ENCODE results near the gene GPR132. TPM values are rescaled to one million over a fixed set of nuclear protein-coding genes. Genes with fewer than 3 reads are reported as not detected.
"Not testable (repeated sequence)": the region's sequence is repeated elsewhere in the genome, so short reads cannot be mapped to it uniquely, and the experiment has no call there.

Gene GPR132, protein sequence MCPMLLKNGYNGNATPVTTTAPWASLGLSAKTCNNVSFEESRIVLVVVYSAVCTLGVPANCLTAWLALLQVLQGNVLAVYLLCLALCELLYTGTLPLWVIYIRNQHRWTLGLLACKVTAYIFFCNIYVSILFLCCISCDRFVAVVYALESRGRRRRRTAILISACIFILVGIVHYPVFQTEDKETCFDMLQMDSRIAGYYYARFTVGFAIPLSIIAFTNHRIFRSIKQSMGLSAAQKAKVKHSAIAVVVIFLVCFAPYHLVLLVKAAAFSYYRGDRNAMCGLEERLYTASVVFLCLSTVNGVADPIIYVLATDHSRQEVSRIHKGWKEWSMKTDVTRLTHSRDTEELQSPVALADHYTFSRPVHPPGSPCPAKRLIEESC
- not detected in 2 replicates for total RNA-seq (2014; rRNA removed; shearing (Covaris generic))

DNA sequence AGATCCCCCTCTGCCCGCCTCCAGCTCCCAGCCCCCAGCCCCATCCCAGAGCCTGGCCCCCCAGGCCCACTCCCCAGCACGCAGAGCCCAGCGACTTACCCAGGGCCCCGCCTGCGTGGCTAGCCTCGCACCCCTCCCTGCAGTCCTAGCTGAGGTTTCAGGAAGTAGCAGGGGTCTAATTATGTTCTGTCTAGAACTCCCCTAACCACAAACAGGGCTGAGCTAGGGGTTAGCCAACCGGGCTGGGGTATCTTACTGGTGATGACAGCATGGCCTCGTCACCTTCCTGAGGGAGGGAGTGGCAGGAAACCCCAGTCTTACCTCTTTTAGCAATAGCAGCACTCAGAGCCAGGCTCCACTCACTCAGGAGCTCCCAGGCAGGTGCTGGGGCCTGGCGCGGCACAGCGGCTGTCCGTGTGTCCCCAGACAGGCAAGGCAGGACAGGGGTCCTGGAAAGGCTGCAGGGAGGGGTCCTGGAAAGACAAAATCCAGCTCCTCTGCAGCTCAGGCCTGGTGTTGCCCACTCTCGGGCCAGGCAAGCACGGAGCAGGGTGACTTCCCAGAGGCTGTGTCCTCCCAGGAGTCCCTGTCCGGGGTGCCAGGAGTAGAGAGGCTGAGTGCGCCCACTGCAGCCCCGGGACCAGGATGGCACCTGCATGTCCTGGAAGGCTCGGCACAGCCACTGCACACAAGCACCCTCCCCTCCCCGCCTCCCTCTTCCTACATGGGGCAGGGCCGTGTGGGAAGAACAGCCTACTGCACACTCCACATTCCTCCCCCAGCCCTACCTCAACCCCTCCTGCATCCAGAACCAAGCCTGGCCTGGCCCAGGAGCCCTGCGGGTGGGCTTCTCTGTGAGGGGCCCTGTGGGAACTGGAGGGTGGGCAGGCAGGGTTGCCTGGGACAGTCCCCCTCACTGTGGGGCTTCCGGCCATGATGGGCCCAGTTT, at the start of gene GPR132:
GPR132 (minus strand) TSS at position 151 of the 949 bp plus-strand sequence. CDS start 10,010 bp downstream, outside the sequence.
- no peak for DNase-seq (ENCODE audit: low spot score)

DNA sequence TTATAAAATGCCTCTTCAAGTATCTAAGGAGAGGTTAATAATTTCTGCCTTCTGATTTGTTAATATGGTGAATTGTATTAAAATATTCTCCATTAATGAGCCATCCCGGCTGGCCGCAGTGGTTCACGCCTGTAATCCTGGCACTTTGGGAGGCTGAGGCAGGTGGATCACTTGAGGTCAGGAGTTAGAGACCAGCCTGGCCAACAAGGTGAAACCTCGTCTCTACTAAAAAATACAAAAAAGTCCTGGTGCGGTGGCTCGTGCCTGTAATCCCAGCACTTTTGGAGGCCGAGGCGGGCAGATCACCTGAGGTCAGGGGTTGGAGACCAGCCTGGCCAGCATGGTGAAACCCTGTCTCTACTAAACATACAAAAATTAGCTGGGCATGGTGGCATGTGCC, 44.0 kb upstream of the GPR132 start:
- DNase-seq (ENCODE audit: low spot score), result not testable (repeated sequence)

DNA sequence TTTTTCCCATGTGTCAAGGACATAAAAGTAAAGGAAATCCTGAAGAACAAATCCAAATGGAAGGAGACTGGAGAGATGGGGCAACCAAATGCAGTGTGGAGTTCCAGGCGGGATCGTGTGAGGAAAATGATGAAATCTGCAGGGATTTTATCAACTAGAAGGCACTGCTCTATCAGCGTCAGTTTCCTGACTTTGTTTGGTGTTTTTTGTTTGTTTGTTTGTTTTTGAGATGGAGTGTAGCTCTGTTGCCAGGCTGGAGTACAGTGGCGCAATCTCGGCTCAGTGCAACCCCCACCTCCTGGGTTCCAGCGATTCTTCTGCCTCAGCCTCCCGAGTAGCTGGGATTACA, 43.3 kb upstream of the GPR132 start:
- no peak for DNase-seq (ENCODE audit: low spot score)

DNA sequence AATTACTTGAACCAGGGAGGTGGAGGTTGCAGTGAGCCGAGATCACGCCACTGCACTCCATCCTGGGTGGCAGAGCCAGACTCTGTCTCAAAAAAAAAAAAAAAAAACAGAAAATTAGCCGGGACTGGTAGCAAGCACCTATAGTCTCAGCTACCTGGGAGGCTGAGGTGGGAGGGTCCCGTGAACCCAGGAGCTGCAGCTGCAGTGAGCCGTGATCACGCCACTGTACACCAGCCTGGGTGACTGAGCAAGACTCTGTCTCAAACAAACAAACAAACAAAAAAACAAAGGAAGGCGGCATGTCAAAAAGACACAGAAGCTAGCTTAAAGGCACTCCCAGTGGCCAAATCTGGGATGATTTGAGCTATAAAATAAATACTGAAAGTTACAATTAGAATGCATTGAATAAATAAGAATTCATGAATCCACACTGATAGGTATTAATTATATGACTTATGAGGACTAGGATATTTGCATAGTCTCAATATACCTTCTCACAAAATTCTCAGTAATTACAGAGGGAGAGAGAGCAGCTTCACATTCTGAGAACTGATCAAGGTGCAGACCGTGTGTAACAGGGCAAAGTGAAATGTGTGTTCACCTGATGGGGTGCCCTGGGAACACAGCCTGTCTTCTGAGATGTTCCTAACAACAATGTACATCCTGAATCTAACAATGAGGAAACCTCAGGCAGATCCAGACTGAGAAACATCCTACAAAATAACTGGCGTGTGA, 42.7 kb upstream of the GPR132 start:
- DNase-seq (ENCODE audit: low spot score), result no peak

DNA sequence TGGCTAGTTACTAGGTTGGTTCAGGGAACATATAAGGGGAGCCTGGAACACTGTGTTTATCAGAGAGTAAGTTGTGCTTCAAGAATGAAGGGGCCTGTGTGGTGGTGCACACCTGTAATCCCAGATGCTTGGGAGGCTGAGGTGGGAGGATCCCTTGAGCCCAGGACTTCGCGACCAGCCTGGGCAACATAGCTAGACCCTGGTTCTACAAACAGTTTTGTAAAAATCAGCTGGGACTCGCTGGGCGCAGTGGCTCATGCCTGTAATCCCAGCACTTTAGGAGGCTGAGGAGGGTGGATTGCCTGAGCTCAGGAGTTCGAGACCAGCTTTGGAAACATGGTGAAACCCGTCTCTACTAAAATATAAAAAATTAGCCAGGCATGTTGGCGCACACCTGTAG, 42.1 kb upstream of the GPR132 start:
- DNase-seq (ENCODE audit: low spot score), result no peak

DNA sequence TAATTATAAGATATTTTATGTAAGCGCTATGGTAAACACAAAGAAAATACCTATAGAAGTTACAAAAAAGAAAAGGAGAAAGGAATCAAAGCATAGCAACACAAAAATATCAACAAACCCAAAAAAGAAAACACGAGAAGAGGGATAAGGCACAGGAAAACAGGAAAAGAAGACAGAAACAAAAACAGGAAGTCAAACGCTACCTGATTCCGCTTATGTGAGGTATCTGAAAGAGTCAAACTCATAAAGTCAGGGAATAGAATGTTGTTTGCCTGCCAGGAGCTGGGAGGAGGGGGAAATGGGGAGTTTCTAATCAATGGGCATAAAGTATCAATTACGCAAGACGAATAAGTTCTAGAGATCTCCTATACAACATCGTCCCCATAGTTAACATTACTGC, 39.9 kb upstream of the GPR132 start:
- DNase-seq (ENCODE audit: low spot score), result no peak

DNA sequence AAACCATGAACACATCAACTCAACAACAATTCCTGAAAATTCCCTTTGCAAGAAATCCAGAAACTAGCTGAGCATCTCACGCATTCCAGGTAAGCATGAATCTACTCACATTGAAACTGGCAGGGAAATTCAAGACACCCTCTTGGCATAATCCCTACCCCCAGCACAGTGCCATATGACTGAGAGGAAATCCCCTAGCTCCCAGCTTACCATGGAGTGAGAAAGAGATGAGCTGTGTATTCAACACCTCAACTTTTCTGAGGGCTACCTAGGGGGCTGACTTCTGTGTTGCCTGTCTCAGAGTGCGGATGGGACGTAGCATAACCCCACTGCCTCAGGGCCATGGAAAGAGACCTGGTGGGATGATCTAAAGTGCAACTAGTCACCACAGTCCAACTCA, 37.7 kb upstream of the GPR132 start:
- no peak for DNase-seq (ENCODE audit: low spot score)

DNA sequence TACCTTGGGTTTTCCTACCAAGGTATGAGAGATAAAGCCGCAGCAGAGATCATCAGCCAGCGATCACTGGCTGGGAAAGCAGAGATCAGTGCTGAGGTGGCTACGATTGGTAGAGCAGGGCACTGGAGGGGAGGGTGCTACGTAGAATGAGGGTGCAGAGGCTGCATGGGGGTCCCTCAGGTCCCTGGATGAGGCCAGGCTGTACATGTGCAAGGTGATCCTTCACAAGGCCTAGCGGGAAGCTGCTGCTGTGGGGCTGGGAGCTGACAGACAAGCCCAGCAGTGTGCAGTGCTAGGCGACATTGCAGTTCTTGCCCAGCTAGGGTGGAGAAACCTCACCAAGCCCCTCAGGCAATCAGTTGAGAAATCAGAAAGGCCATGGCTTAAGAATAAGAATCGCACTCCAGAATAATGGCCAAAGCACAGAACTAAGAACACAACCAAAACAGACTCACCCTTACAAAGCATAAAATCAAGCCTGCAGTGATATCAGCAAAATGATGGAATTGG, 37.2 kb upstream of the GPR132 start:
- no peak for DNase-seq (ENCODE audit: low spot score)

DNA sequence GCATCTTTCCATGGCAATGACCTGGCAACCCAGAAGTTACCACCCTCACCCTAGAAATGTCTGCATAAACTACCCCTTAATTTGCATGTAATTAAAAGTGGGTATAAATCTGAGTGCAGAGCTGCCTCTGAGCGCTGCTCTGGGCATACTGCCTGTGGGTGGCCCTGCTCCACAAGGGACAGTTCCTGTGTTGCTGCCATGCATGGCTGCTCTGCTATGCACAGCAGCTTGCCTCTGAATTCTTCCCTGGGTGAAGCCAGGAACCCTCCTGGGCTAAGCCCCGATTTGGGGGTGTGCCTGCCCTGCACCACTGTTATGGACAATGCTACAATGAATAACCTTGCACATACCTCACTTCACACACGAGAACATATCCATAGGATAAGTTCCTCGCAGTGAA, 35.7 kb upstream of the GPR132 start:
- no peak for DNase-seq (ENCODE audit: low spot score)

DNA sequence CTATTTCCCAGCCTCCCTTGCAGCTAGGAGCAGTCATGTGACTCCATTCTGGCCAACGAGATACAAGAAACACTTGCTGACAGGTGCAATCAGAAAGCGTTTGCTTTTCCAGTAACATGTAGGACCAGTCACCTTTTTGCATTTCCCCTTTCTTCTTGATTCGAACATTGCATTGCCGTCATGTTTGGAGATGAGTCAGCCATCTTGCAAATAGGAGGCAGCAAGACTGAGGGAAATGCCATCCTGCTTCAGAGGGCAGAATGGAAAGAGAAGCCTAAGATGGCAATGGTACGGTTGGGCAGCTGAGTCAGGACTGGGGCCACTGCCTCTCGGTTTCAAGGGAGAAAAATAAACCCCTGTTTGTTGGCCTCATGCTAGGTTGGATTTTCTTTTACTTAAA, 34.5 kb upstream of the GPR132 start:
- no peak for DNase-seq (ENCODE audit: low spot score)

DNA sequence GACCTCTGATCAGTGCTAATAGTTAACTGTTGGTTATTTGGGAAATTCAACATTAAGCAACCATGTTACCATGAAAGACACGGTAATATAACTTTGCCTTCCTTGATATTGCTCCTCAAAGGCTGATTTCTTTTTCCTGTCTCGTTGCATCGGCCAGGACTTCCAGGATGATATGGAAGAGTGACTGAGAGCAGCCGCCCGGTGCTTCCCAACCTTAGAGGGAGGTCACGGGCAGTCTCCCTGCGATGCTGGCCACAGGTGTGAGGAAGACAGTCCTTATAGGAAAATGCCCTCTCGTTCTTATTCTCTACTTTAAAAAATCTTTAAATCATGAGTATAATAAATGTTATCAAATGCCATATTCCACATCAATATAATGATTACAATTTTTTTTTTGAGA, 33.1 kb upstream of the GPR132 start:
- DNase-seq (ENCODE audit: low spot score), result no peak

DNA sequence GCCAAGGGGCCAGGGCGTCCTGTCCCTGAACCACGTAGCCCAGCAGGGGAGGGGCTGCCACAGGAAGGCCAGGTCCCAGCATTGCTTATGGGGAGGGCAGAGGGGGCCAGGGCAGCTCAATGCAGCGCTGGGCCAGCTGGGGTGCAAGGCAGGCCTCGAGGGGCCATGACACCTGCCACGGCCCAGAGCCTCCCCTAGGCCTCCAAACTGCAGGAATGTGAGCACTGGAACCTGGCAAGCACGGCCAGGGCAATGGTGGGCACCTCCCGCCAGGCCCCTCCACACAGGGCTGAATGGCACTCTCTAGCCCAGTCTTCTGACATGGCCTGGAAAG, 32.5 kb upstream of the GPR132 start:
- DNase-seq (ENCODE audit: low spot score), result no peak

DNA sequence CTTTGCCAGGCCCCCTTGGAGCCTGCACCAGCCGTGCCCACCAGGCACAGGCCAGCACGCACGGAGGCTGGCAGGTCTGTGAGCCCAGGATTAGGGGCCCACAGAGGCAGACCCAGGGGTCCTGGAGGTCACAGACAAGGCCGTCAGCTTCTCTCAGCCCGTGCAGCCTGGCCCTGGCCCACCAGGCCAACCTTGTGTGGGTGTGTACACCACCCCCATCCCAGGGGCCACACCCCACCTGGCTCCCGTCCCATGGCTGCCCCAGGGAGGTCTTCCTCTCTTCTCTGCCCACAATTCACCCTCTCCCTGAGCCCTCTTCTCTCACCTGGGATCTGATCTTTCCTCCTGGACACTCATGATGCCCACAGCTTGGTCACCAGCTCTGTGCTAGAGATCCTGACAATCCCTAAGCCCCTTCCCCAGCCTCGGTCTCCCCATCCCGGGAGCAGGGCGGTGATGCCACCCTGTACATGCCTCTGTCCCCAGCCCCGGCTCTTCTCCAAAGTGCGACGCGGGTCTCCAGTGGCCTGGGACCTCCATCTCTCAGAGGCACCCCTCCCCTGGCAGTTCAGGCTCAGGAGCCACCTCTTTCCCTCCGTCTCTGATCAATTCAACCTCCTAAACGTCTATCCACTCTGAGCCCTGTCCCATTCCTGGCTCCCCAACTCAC, 31.1 kb upstream of the GPR132 start:
- DNase-seq (ENCODE audit: low spot score), result no peak

DNA sequence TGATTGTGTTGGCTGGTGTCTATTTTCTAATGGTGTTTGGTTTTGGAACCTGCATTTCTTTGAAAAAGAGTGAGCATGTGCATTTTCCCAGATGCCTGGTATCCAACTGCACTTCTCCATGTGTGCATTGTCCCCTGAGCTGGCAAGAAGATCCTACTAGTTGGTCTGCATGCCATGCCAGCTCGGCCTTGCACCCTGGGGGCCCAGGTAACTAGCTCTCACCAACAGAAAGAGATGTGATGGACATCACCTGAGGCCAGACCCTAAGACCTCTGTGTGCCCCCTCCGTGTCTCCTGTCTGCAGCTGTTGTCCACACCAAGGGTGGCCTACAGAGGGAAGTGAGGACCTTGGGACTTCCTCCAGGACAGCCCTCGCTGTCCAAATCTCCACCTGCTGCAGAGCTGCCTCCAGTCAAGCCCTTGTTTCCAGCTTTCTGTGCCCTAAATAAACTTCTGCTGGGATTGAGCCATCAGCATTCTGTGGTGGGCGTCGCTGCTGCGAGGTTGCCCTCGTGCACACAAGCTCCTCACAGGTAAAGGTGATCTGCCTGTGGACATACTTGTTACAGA, 30.1 kb upstream of the GPR132 start:
- DNase-seq (ENCODE audit: low spot score), result no peak

DNA sequence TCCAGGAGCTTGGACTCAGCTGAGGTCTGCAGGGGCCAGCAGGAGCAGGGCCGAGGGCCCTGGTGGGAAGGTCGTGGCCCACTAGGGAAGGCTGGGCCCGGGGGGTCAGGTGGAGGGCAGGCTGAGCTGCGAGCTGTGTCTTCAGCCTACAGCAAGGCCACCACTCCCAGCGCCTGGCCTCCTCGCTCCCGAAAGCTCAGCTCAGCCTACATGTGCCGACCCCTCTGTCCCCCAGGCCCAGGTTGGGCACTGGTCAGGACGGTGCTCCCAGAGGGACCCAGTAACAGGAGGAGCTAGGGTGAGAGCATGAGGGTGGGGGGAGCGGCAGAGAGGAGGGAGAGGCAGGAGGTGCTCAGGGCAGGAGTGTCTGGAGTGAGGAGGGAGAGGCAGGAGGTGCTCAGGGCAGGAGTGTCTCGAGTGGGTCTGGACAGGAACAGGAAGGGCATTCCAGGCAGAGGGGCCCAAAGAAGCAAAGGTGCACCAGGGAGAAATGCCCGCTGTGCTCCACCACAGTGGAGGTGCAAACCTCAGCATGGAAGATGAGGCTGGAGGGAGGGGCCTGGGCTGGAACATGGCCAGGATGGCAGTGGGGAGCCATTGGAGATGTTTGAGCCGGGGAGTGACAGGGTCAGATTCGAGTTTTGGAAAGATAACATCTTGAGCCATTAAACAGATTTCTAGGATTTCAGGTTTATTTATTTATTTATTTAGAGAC, 29.1 kb upstream of the GPR132 start:
- DNase-seq (ENCODE audit: low spot score), result no peak

DNA sequence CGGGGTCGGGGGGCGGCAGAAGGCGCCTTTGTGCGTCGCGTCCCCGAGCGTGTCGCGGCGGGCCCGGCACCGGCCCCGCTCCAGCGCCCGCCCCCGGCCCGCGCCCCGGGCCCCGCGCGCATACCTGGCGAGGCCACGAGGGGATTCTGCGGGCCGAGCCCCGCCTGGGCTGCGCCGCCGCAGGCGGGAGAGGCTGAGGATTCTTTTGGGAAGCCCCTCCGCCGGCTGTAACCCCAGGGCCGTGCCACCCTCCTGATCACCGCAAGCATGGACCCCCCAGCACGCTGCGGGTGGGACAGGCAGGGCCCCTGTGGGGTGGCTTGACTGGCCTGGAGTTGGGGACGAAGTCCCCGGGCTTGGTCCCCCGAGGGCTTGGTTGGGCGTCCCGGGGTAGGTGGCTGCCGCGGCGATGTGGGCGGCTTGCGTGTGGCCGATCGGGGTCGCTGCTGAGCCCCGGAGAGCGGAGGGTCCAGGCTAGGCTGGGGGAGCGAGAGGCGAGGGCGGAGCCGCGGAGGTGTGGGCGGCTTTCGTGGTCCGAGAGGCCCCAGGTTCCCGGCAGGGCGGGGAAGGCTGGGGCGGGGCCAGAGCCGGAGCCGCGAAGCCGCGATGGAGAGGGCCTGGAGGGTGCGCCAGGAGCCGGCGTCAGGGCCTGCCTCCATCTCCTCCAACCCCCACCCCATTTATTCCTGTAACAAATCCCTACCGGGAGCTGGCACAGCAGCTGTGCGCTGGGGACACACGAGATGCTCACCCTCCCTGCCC, 28.4 kb upstream of the GPR132 start:
- peak; percentile 37 for DNase-seq (ENCODE audit: low spot score)

DNA sequence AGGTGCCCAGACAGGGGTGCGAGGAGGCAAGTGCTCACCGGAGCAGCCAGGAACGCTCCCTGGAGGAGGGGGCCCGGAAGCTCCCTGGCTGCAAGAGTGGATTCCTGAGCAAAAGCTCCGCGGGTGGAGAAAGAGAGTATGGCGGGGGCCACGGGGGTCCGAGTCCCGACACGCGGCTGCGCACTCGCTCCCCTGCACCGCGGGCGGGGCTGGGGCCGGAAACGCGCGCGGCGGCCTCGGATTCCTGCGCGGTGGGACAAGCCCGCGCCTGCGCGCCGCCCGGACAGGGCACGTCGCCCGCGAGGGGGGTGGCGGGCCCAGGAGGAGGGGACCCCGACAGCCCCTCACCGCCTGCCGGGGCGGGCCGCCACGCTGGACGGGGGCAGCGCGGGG, 27.8 kb upstream of the GPR132 start:
- DNase-seq (ENCODE audit: low spot score), result no peak

DNA sequence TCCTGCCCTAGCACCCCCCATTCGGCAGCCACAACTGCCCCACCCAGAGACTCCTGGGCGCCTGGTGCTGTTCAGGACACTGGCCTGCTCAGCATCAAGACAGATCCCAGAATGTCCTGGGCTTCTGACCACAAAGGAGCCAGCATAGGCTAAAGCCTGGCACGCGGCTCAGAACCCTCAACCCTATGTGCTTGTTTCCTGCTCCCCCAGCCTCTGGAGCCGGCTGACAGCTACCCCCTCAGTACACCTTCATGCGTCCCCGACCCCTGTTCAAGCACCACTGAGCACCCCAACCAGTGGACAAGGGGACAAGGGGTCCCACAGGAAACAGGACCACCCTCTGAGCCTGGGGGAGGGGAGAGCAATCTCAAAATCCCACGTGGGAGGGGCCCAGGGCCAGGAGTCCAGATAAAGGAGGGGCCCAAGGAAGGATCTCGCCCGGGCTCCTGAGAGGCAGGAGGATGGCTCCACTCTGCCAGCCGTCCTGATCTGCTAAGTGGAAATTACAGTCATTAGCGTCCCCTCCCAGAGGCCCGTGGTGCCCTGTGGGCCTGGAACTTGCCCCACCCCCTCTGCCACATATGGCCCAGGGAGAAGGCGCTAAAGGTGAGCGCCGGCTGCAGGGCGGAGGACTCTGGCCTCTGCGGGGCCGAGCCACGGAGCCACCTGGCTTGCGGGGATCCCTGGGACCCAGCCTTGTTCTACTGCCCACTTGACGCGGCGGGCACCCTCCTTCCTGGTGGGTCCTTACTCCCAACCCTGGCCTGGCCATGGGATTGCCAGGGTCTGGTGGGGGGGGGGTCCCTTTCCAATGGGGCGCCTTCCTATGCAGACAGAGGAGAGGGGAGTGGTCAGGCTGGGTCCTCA, 27.2 kb upstream of the GPR132 start:
- peak; percentile 27 for DNase-seq (ENCODE audit: low spot score)

All from HT-29 (cell line).